ENCODE data around the gene XXYLT1.

DNA sequence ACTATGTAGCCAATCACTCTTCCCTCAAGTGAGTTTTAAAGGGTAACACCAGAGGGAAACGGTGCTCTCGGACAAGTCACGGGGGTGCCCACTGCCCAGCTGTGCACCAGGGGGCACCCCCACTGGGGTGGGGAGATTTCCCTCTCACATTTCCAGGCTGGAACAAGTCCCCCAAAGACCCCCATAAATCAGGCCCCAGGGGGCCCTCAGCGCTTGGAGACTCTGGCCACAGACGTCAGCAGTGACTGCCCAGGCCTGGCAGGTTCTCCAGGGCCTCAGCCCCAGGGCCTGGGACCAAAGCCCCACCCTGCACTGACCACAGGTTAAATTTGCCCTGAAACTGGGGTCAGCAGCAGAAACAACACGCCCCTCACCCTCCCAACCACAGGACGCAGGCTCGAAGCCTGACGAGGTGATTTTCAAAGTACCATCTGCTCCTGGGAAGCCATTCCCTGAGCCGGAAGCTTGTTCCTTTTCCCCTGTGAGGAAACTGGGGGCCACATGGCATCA lies 17.0 kb downstream of the XXYLT1 start:
- TF ChIP-seq TAF1 (IDR thresholded peaks at IDR 0.05; ENCODE audit: borderline replicate concordance, low read depth, low read length) (no peak), POLR2A (IDR thresholded peaks at IDR 0.05; ENCODE audit: low read depth, low read length) (no peak), POLR2AphosphoS5 (IDR thresholded peaks at IDR 0.05; ENCODE audit: low read depth, low read length) (no peak)
